Uterus (tissue), 2 donors: ENCODE results near the gene ACSL3.

ENCODE experiments used
- POLR2A ChIP-seq, 2 donors: fragments of 450-650 bp; IDR thresholded peaks; one replicate each; pipeline ENCODE4 v1.6.1; 2016; ENCODE audit warnings: antibody characterized with exemption in 2 of 2, mild to moderate bottlenecking in 1 of 2, moderate library complexity in 1 of 2
- TF ChIP-seq, protein P1 (sequence below), 4 experiments: fragments of 200-600 bp in 2 of 4; fragments of 450-650 bp in 2 of 4; sonication (generic) in 2 of 4; IDR thresholded peaks; one replicate each; pipeline ENCODE4 v1.5.1; 2016 to 2019; ENCODE audit warnings: antibody characterized with exemption in 4 of 4, mild to moderate bottlenecking in 2 of 4, moderate library complexity in 1 of 4

DNA sequence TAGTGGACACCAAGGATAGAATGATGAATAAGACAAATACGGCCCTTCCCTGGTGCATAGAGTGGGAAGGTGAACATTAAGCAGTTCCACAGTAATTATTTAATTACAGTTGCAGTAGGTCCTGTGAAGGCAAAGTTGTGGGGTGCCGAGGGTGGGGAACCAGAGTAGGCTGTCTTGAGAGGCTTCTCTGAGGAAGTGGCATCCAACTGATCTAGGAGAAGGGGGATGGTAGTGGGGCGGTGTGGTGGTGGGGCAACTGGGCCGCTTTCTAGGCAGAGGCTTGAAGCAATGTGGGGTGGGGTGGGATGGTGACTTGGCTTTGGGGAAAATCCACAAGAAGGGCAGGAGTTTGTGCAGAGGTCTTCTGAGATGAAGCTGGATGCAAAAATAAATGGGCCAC is 11.7 kb downstream of the ACSL3 start:
- TF ChIP-seq, protein P1, sequence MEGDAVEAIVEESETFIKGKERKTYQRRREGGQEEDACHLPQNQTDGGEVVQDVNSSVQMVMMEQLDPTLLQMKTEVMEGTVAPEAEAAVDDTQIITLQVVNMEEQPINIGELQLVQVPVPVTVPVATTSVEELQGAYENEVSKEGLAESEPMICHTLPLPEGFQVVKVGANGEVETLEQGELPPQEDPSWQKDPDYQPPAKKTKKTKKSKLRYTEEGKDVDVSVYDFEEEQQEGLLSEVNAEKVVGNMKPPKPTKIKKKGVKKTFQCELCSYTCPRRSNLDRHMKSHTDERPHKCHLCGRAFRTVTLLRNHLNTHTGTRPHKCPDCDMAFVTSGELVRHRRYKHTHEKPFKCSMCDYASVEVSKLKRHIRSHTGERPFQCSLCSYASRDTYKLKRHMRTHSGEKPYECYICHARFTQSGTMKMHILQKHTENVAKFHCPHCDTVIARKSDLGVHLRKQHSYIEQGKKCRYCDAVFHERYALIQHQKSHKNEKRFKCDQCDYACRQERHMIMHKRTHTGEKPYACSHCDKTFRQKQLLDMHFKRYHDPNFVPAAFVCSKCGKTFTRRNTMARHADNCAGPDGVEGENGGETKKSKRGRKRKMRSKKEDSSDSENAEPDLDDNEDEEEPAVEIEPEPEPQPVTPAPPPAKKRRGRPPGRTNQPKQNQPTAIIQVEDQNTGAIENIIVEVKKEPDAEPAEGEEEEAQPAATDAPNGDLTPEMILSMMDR (IDR thresholded peaks at IDR 0.05), result no peak
- no peak for TF ChIP-seq POLR2A (IDR thresholded peaks at IDR 0.05)
